B cell (primary cell): Measurements from ENCODE around the gene B9D2. TPM values are rescaled to one million over a fixed set of nuclear protein-coding genes. Genes with fewer than 3 reads are reported as not detected.

Experiments used
- ATAC-seq: fragments of 200-7000 bp; cut with Tn5 transposase; one replicate; pipeline ENCODE4 v1.10.0; 2021; ENCODE audit warnings: low read depth, mild to moderate bottlenecking, moderate number of reproducible peaks, moderate library complexity
- CTCF ChIA-PET: fragments of 350-600 bp; sonication (Branson Sonifier 250); formaldehyde crosslinking; loops from one replicate; lab custom pipeline; 2021; ENCODE audit warnings: antibody characterized with exemption, inconsistent platforms; lab: Charles Lee
- POLR2A ChIA-PET: fragments of 350-600 bp; sonication (Branson Sonifier 250); formaldehyde crosslinking; loops from one replicate; lab custom pipeline; 2021; ENCODE audit warnings: antibody characterized with exemption; lab: Charles Lee
- DNase-seq: peaks from one replicate; pipeline ENCODE4 v3.0.0; 2013
- H2AFZ ChIP-seq: 2 replicates; pipeline ENCODE4 v1.6.1; 2012; ENCODE audit warnings: mild to moderate bottlenecking, low read depth, low read length; ENCODE audit not compliant: insufficient read depth, poor library complexity, severe bottlenecking
- H3K27ac ChIP-seq, 2 donors: 1 replicate in 1 of 2; 2 replicates in 1 of 2; pipeline ENCODE4 v1.5.1; 2012 to 2013; ENCODE audit warnings: low read length in 2 of 2, mild to moderate bottlenecking in 2 of 2, moderate library complexity in 1 of 2
- H3K27me3 ChIP-seq, 4 experiments: fragments of 200-600 bp in 1 of 4; sonication (generic) in 1 of 4; replicated peaks in 1 of 4; 1 replicate in 2 of 4; 2 replicates in 2 of 4; pipeline versions ENCODE4 v1.6.1 to v1.7.0; 2013 to 2016; ENCODE audit warnings: low read length in 3 of 4, mild to moderate bottlenecking in 2 of 4, mixed read lengths in 1 of 4, moderate library complexity in 1 of 4; ENCODE audit not compliant: insufficient read depth in 4 of 4, control insufficient read depth in 3 of 4; ENCODE audit errors: control extremely low read depth in 1 of 4
- H3K36me3 ChIP-seq, 2 experiments: replicated peaks in 1 of 2; 1 replicate in 1 of 2; 2 replicates in 1 of 2; pipeline versions ENCODE4 v1.6.1 to v1.7.1; 2013; ENCODE audit warnings: low read length in 1 of 2; ENCODE audit not compliant: insufficient read depth in 2 of 2, control insufficient read depth in 1 of 2; ENCODE audit errors: control extremely low read depth in 1 of 2, extremely low read depth in 1 of 2
- H3K4me1 ChIP-seq, 2 donors: fragments of 200-600 bp in 1 of 2; sonication (generic) in 1 of 2; 1 replicate in 1 of 2; 2 replicates in 1 of 2; pipeline versions ENCODE4 v1.5.1 to v1.6.1; 2013 to 2017; ENCODE audit warnings: low read length in 2 of 2; ENCODE audit not compliant: control insufficient read depth in 2 of 2, insufficient read depth in 2 of 2
- H3K4me2 ChIP-seq: replicated peaks from 2 replicates; pipeline ENCODE3; 2012; ENCODE audit warnings: mild to moderate bottlenecking, low read depth, low read length; ENCODE audit not compliant: poor library complexity, severe bottlenecking
- H3K4me3 ChIP-seq, 5 experiments: fragments of 200-600 bp in 1 of 5; sonication (generic) in 1 of 5; 1 replicate in 3 of 5; 2 replicates in 2 of 5; pipeline versions ENCODE4 v1.5.1 to v1.7.0; 2011 to 2016; ENCODE audit warnings: low read length in 4 of 5, mild to moderate bottlenecking in 4 of 5, low read depth in 2 of 5, control low read depth in 1 of 5, moderate library complexity in 1 of 5; ENCODE audit not compliant: insufficient read depth in 1 of 5; ENCODE audit errors: control extremely low read depth in 1 of 5, extremely low read depth in 1 of 5
- H3K79me2 ChIP-seq: fragments of 200-600 bp; sonication (generic); one replicate; pipeline ENCODE4 v1.6.0; 2016; ENCODE audit warnings: low read length; ENCODE audit not compliant: control insufficient read depth, insufficient read depth
- H3K9ac ChIP-seq: fragments of 200-600 bp; sonication (generic); 2 replicates; pipeline ENCODE4 v1.6.1; 2017; ENCODE audit warnings: mild to moderate bottlenecking, low read length, moderate library complexity
- H3K9me3 ChIP-seq, 3 donors: one replicate each; pipeline versions ENCODE4 v1.6.1 to v1.7.1; 2013; ENCODE audit warnings: low read length in 2 of 3; ENCODE audit not compliant: control insufficient read depth in 2 of 3, insufficient read depth in 1 of 3; ENCODE audit errors: control extremely low read depth in 1 of 3
- H4K20me1 ChIP-seq: 2 replicates; pipeline ENCODE4 v1.6.0; 2012; ENCODE audit warnings: mild to moderate bottlenecking, low read length; ENCODE audit not compliant: insufficient read depth, control insufficient read depth, poor library complexity, severe bottlenecking
- H3K27ac Mint-ChIP-seq: one replicate; pipeline ENCODE4 v1.8.0; 2021; ENCODE audit warnings: mixed read lengths
- H3K27me3 Mint-ChIP-seq: one replicate; pipeline ENCODE4 v1.8.0; 2021; ENCODE audit warnings: mixed read lengths
- H3K4me1 Mint-ChIP-seq: one replicate; pipeline ENCODE4 v1.8.0; 2021; ENCODE audit warnings: mixed read lengths
- H3K4me3 Mint-ChIP-seq: one replicate; pipeline ENCODE4 v1.8.0; 2021; ENCODE audit warnings: mixed read lengths
- H3K9me3 Mint-ChIP-seq: one replicate; pipeline ENCODE4 v1.8.0; 2022; ENCODE audit warnings: mixed read lengths; ENCODE audit not compliant: insufficient read depth
- EZH2 ChIP-seq: IDR thresholded peaks from 2 replicates; pipeline ENCODE4 v1.6.1; 2012; ENCODE audit warnings: borderline replicate concordance, low read depth, mild to moderate bottlenecking, moderate library complexity, low read length; ENCODE audit not compliant: insufficient read depth, poor library complexity, severe bottlenecking
- WGBS: methylation state at CpG from one replicate; pipeline ENCODE4 v1.1.5; 2013; ENCODE audit warnings: missing lambda C conversion rate; ENCODE audit not compliant: insufficient coverage; 5-methylcytosine and 5-hydroxymethylcytosine counted together
- intact Hi-C: fragments of 100-400 bp; cut with micrococcal nuclease; formaldehyde crosslinking; loops from one replicate; pipeline ENCODE4 v1.10.0; 2022
- polyA plus RNA-seq: library from polyadenylated mRNA; depleted of rRNA; stranded (reverse); fragments of >200 nt; gene quantifications from 2 replicates; pipeline ENCODE4 v1.2.3, GENCODE V29; 2012
- total RNA-seq, 2 donors: library from RNA; stranded (reverse); fragments of 120-200 nt in 1 of 2; gene quantifications; 1 replicate in 1 of 2; 2 replicates in 1 of 2; pipeline versions ENCODE4 v1.2.3 to v1.2.4, GENCODE V29; 2013 to 2022
- TF ChIP-seq, protein P1 (sequence below): fragments of 200-600 bp; IDR thresholded peaks from one replicate; pipeline ENCODE4 v1.8.0; 2022; ENCODE audit warnings: antibody characterized with exemption, mild to moderate bottlenecking

B9D2 gene
- total and polyA plus RNA-seq, 2 donors (not counting 1 experiment from before 2014, with no cell fraction given), result 9.9 to 17.5 TPM

DNA sequence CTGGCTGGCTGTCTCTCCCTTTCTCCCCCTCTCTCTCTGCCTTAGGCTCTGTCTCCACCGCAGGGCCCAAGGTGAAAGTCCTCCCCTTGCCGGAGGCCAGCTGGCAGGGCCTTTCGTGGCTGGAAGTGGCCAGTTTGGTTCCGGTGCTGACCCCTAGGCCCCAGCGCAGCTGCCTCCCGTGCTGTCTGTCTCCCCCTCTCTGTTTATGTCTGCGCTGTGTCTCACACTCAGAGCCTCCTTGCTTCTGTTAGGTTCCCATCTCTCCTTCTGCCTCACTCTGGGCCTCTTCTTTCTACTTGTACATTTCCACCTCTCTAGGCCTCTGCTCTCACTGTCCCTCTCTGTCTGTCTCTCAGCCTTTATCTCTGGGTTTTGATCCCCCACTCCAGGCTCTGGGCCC is 40.9 kb downstream of the B9D2 start:
- peaks cover 39 to 66% of the 10 kb centered on the region in 2 donors for H3K4me1 ChIP-seq
- DNase-seq, result no peak

DNA sequence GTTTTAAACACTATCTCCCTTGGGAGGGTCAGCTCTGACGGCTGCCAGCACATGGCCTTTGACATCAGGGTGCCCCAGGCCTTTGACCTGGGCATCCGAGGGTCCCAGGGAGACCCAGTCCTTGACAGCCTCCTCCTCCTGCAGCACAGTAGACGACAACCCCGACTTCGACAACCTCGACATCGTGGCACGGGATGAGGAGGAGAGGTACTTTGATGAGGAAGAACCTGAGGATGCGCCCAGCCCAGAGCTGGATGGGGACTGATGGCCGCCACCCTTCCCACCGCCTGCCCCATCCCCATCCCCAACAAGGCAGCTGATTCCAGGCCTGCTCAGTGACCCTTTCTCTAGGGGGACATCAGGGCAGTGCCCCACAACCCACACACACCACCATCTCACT is 41.5 kb downstream of the B9D2 start:
- Mint-ChIP-seq H3K9me3 (no peaks in the 10 kb centered on the region), H3K27me3 (no peaks in the 10 kb centered on the region), H3K4me1 (peaks cover 52% of the 10 kb centered on the region), H3K4me3 (no peak overlapping the region), H3K27ac (peak overlapping the region; percentile 83)
- intact Hi-C loops, result loop anchor here (10.0 kb wide), 1 partner anchor 242 kb away; no protein-coding TSS in a partner anchor
- no peak for DNase-seq
- Histone ChIP-seq H3K9me3 (no peaks in the 10 kb centered on the region), H3K4me3 (no peak overlapping the region), H2AFZ (no peak overlapping the region), H4K20me1 (peaks cover 16% of the 10 kb centered on the region), H3K4me1 (peaks cover 33 to 60% of the 10 kb centered on the region in 2 donors), H3K9ac (no peak overlapping the region), H3K36me3 (peaks cover 0 to 59% of the 10 kb centered on the region in 2 experiments), H3K4me2 (no peak overlapping the region), H3K27ac (peak overlapping the region in 1 of 2 donors; percentile 97), H3K27me3 (no peaks in the 10 kb centered on the region), H3K79me2 (peaks cover 5% of the 10 kb centered on the region)
- ATAC-seq, result no peak
- 93% methylated on average over 9 of the region's 11 CpGs for WGBS
- POLR2A ChIA-PET, result interaction anchor here (0.6 to 1.9 kb wide), 2 partner anchors 26 to 30 kb away, joined by 3 to 7 read pairs; no protein-coding TSS in a partner anchor
- CTCF ChIA-PET, result interaction anchor here (1.2 to 9.7 kb wide), 4 partner anchors 14 to 248 kb away, joined by 4 to 130 read pairs (median 6); partner anchors contain the start of gene TGFB1
- TF ChIP-seq, protein P1, sequence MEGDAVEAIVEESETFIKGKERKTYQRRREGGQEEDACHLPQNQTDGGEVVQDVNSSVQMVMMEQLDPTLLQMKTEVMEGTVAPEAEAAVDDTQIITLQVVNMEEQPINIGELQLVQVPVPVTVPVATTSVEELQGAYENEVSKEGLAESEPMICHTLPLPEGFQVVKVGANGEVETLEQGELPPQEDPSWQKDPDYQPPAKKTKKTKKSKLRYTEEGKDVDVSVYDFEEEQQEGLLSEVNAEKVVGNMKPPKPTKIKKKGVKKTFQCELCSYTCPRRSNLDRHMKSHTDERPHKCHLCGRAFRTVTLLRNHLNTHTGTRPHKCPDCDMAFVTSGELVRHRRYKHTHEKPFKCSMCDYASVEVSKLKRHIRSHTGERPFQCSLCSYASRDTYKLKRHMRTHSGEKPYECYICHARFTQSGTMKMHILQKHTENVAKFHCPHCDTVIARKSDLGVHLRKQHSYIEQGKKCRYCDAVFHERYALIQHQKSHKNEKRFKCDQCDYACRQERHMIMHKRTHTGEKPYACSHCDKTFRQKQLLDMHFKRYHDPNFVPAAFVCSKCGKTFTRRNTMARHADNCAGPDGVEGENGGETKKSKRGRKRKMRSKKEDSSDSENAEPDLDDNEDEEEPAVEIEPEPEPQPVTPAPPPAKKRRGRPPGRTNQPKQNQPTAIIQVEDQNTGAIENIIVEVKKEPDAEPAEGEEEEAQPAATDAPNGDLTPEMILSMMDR, result no peak
- no peak for TF ChIP-seq EZH2

More for the DNA sequence above, 40.9 kb downstream of the B9D2 start:
- no peak overlapping the region for H3K4me3 Mint-ChIP-seq
- no peak overlapping the region for H3K4me2 ChIP-seq
- no peaks in the 10 kb centered on the region for H3K27me3 Mint-ChIP-seq
- H3K9me3 Mint-ChIP-seq, result no peaks in the 10 kb centered on the region
- WGBS, result 78% methylated on average over 7 of the region's 7 CpGs
- no peak overlapping the region for H3K9ac ChIP-seq
- CTCF ChIA-PET, result interaction anchor here (2.3 to 9.7 kb wide), 2 partner anchors 15 to 31 kb away, joined by 7 to 130 read pairs; partner anchors contain the start of gene TGFB1
- no peaks in the 10 kb centered on the region for H3K79me2 ChIP-seq
- H3K27me3 ChIP-seq, result no peaks in the 10 kb centered on the region
- no peak overlapping the region for H3K4me3 ChIP-seq
- no peak overlapping the region for H2AFZ ChIP-seq
- peak overlapping the region; percentile 83 for H3K27ac Mint-ChIP-seq
- H3K4me1 Mint-ChIP-seq, result peaks cover 56% of the 10 kb centered on the region
- intact Hi-C loops, result loop anchor here (10.0 kb wide), 1 partner anchor 242 kb away; no protein-coding TSS in a partner anchor
- peaks cover 0 to 57% of the 10 kb centered on the region in 2 experiments for H3K36me3 ChIP-seq
- POLR2A ChIA-PET, result interaction anchor here (1.9 kb wide), 1 partner anchor 29 kb away, joined by 7 read pairs; no protein-coding TSS in a partner anchor
- H3K9me3 ChIP-seq, result no peaks in the 10 kb centered on the region
- ATAC-seq, result no peak
- TF ChIP-seq, protein P1, result no peak
- peaks cover 16% of the 10 kb centered on the region for H4K20me1 ChIP-seq
- peak overlapping the region; percentile 76 to 97 for H3K27ac ChIP-seq
